Skin of body (tissue), 3 donors: ENCODE measurements around the gene DNAJB1. TPM values are rescaled to one million over a fixed set of nuclear protein-coding genes. Genes with fewer than 3 reads are reported as not detected.

Source experiments
- DNase-seq: peaks from one replicate; lab custom pipeline; 2025; lab: John Stamatoyannopoulos, UW
- small RNA-seq: library from RNA; depleted of rRNA; stranded (forward); fragments of <200 nt; gene quantifications from one replicate; pipeline ENCODE3, GENCODE V24; 2014; ENCODE audit warnings: low replicate concordance
- total RNA-seq: library from RNA; depleted of rRNA; stranded (reverse); fragments of >200 nt; gene quantifications from one replicate; pipeline ENCODE4 v1.2.3, GENCODE V29; 2014

Gene DNAJB1
- total RNA-seq, 1 donor from 2014 or later = 64.9 TPM

DNA sequence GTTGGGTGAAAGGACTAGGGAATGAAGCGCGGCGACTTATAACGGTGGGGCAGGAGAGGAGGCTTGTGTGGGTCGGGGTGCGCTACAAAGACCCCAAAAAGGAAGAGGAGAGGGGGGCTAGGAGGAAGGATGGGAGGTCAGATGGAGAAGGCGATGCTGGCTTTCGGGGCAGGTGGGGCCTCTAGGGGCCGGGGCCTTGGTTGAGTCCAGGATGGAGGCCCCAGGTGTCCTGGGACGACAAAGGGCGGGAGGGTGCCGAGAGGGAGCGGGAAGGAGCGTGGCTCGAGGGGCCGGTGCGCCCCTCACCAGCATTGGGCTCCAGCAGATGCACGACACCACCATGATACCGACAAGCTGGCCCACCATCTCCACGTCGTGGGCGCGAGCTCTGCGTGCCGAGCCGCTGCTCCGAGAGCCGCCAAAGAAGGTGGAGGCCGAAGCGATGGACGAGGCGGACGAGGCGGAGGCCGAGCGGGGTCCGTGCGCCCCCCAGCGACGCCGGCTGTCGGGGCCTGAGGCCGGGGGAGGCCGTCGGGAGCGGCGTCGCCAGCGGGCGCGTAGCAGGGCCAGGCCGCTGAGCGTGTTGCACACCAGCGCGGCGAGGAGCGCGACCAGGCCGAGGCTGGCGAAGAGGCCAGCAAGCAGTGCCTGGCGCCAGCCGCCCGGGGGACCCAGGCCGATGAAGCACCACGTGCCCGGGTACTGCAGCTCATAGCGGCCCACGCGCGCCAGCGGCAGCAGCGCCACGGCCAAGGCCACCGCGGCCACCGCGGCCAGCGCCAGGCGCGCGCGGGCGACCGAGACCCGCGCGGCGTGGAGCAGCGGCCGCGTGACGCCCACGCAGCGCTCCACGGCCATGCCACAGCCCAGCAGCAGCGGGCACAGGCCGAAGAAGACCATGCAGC, 44.9 kb downstream of the DNAJB1 start:
- no peak for DNase-seq

DNA sequence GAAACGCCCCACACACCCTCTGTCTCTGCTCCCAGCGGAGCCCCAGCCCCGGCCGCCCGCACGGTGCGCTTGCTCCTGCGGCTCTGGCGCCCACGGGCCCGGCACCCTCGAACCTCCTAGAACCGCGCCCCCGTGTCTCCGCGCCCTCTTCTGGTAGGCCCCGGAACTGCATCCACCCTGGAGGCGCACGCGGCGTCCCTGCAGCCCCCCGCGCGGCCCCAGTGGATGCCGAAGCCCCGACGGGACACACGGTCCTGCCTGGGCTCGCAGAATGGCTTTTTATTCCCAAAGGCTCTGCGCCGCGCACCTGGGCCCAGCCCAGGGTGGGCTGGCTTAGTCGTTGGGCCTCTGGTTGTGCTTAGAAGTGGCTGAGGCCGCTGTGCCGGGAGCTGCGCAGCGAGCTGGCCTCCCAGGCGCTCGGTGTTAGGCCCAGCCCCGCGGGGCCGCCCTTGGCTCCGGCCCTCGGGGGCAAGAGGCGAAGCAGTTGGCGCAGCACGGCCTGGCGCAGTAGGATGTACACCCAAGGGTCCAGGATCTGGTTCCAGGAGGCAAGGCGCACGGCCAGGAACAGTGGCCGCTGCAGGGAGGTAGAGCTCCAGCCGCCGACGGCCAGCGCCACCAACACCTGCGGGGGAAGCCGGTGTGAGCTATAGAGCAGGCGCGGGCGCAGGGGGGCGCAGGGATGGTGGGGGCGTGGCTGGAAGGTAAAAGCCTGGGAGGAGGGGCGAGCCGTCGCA, 45.8 kb downstream of the DNAJB1 start:
- peak; percentile 22 for DNase-seq

DNA sequence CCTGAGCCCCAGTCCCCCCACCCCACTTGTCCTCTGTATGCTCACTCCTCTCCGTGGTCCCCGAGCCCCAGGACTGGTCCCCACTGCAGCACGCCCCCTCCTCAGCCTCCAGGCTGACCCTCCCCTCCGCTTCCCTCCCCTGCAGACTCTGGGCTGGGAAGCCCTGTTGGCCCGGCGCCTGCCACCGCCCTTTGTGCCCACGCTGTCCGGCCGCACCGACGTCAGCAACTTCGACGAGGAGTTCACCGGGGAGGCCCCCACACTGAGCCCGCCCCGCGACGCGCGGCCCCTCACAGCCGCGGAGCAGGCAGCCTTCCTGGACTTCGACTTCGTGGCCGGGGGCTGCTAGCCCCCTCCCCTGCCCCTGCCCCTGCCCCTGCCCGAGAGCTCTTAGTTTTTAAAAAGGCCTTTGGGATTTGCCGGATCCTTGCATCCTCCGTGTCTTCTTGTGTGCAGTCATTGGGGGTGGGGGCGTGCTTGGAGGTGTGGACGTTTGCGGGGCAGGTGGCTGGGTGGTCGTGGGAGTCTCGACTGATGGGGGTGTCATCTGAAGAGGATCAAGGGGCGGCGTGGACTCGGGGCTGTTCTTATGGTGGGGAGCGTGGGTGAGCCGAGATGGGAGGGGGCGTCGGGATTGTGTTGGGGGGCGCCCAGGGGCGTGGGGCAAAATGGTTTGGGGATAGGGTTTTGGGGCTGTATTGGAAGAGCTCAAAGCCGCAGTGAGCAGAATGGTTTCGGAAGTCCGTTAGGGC, 46.6 kb downstream of the DNAJB1 start:
- DNase-seq = no peak

DNA sequence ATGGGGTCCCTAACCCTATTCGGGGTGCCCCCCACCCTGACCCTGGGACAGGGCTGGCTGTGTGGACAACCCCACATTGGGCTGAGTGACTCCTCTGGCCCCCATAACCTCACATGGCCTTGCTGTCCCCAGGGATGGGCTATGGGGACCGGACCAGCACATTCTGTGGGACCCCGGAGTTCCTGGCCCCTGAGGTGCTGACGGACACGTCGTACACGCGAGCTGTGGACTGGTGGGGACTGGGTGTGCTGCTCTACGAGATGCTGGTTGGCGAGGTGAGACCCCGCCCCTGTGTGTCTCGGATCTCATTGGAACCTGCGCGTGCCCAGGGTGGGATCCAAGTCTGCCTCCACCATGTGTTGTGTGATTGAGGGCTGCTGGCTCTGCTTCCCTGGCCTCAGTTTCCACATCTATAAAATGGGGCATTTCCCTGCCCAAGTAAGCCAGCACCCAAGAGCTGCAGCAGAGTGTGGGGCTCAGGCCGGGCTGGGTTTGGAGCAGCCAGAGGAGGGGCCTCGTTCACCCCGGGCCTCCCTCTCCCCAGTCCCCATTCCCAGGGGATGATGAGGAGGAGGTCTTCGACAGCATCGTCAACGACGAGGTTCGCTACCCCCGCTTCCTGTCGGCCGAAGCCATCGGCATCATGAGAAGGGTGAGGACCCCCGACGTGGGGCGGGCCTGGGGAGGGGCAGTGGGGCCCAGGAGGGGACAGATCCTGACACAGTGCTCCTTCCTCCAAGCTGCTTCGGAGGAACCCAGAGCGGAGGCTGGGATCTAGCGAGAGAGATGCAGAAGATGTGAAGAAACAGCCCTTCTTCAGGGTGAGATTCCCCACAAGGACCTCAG, 47.9 kb downstream of the DNAJB1 start:
- no peak for DNase-seq

DNA sequence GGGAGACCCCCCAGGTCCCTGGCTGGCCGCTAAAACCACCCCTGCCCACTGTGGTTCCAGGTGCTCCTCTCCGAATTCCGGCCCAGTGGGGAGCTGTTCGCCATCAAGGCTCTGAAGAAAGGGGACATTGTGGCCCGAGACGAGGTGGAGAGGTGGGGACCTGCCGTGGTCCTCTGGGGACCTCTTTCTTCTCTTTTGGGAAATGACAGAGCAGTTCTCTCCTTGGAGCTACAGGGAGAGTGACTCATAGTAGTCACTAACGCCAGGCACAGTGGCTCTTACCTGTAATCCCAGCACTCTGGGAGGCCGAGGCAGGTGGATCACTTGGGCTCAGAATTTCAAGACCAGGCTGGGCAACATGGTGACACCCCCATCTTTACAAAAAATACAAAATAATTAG, 50.4 kb downstream of the DNAJB1 start:
- DNase-seq = no peak

DNA sequence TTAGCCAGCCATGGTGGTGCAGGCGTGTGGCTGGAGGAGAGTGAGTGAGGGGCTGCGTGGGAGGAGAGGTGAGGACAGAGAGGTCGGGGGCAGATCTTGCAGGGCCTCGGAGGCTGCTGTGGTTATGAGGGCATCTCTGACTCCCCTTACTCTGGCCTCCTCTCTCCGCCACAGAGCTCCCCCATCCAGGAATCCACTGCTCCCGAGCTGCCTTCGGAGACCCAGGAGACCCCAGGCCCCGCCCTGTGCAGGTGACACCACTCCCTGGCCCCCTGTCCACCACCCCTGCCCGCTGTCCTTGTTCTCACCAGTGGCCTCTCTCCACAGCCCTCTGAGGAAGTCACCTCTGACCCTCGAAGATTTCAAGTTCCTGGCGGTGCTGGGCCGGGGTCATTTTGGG, 50.8 kb downstream of the DNAJB1 start:
- DNase-seq = no peak

Small RNA genes lying within 50 kb of the gene (small RNA-seq; reads per million reads assigned to genes)
- not detected for gene SNRPGP15

Other genes with a start within 250 kb of the DNAJB1 start
- gene ADGRE5, start 137.0 kb downstream of the DNAJB1 start, total RNA-seq = 17.8 TPM
- gene DDX39A, start 99.1 kb downstream of the DNAJB1 start, total RNA-seq = 42.0 TPM
- 32.3 TPM for gene PKN1, start 85.1 kb downstream of the DNAJB1 start, total RNA-seq
- gene PTGER1, start 43.0 kb downstream of the DNAJB1 start, total RNA-seq = not detected
- gene GIPC1, start 22.3 kb downstream of the DNAJB1 start, total RNA-seq = 57.7 TPM
- 38.9 TPM for gene TECR, start 11.2 kb upstream of the DNAJB1 start, total RNA-seq
- 152 TPM for gene NDUFB7, start 53.7 kb upstream of the DNAJB1 start, total RNA-seq
- 0.10 TPM for gene CLEC17A, start 64.7 kb upstream of the DNAJB1 start, total RNA-seq
- 1.2 TPM for gene ADGRE3, start 156.4 kb upstream of the DNAJB1 start, total RNA-seq
- gene ZNF333, start 171.7 kb upstream of the DNAJB1 start, total RNA-seq = 17.0 TPM